CD4-positive, alpha-beta T cell treated with Interleukin-12 subunit alpha and Interleukin-12 subunit beta, for 1 hour (primary cell): ENCODE results near the gene TSC22D1.
"Not testable (repeated sequence)": the region's sequence is repeated elsewhere in the genome, so short reads cannot be mapped to it uniquely, and the experiment has no call there.

ENCODE experiments used
- DNase-seq: peaks from one replicate; pipeline ENCODE4 v3.0.0-alpha.2; 2020

The TSC22D1 gene

GRCh38 chr13:44566601-44567000 lies 9.5 kb downstream of the TSC22D1 start:
- DNase-seq: no peak

GRCh38 chr13:44565881-44566280 lies 10.2 kb downstream of the TSC22D1 start:
- DNase-seq: no peak

- no peak for DNase-seq
Measured at GRCh38 chr13:44564936-44565335, 11.2 kb downstream of the TSC22D1 start.

- DNase-seq: not testable (repeated sequence)
Measured at GRCh38 chr13:44562853-44563252, 13.3 kb downstream of the TSC22D1 start.

- no peak for DNase-seq
Measured at GRCh38 chr13:44561351-44561750, 14.8 kb downstream of the TSC22D1 start.

GRCh38 chr13:44557986-44558385 lies 18.1 kb downstream of the TSC22D1 start:
- DNase-seq: no peak

- DNase-seq: no peak
Measured at GRCh38 chr13:44555207-44555606, 20.9 kb downstream of the TSC22D1 start.

GRCh38 chr13:44549476-44549875 lies 26.7 kb downstream of the TSC22D1 start:
- DNase-seq: no peak

- DNase-seq: no peak
Measured at GRCh38 chr13:44546164-44546563, 30.0 kb downstream of the TSC22D1 start.

GRCh38 chr13:44543369-44543768 lies 32.8 kb downstream of the TSC22D1 start:
- no peak for DNase-seq

- DNase-seq: no peak
Measured at GRCh38 chr13:44542361-44542760, 33.8 kb downstream of the TSC22D1 start.

- DNase-seq: no peak
Measured at GRCh38 chr13:44541601-44542000, 34.5 kb downstream of the TSC22D1 start.

- DNase-seq: no peak
Measured at GRCh38 chr13:44540761-44541434, 35.2 kb downstream of the TSC22D1 start.

GRCh38 chr13:44537248-44537647 lies 38.9 kb downstream of the TSC22D1 start:
- DNase-seq: no peak

- no peak for DNase-seq
Measured at GRCh38 chr13:44523146-44524015, 52.7 kb downstream of the TSC22D1 start.

GRCh38 chr13:44519642-44520041 lies 56.5 kb downstream of the TSC22D1 start:
- DNase-seq: no peak

- DNase-seq: no peak
Measured at GRCh38 chr13:44516771-44517170, 59.4 kb downstream of the TSC22D1 start.

- DNase-seq: no peak
Measured at GRCh38 chr13:44514278-44514677, 61.9 kb downstream of the TSC22D1 start.

GRCh38 chr13:44509853-44510252 lies 66.3 kb downstream of the TSC22D1 start:
- DNase-seq: not testable (repeated sequence)

- no peak for DNase-seq
Measured at GRCh38 chr13:44508562-44509077, 67.5 kb downstream of the TSC22D1 start.

- no peak for DNase-seq
Measured at GRCh38 chr13:44507639-44508038, 68.5 kb downstream of the TSC22D1 start.

GRCh38 chr13:44506719-44507118 lies 69.4 kb downstream of the TSC22D1 start:
- DNase-seq: no peak

- DNase-seq: no peak
Measured at GRCh38 chr13:44506251-44506650, 69.9 kb downstream of the TSC22D1 start.

GRCh38 chr13:44504116-44504515 lies 72.0 kb downstream of the TSC22D1 start:
- DNase-seq: no peak
